NCI-H345 treated with DMSO at 0.1 percent for 48 hours (cell line): ENCODE measurements around the gene GLRX2.

Source experiments
- DNase-seq: peaks from one replicate; lab custom pipeline; 2025; ENCODE audit not compliant: unreplicated experiment; lab: John Stamatoyannopoulos, UW

Gene GLRX2

DNA sequence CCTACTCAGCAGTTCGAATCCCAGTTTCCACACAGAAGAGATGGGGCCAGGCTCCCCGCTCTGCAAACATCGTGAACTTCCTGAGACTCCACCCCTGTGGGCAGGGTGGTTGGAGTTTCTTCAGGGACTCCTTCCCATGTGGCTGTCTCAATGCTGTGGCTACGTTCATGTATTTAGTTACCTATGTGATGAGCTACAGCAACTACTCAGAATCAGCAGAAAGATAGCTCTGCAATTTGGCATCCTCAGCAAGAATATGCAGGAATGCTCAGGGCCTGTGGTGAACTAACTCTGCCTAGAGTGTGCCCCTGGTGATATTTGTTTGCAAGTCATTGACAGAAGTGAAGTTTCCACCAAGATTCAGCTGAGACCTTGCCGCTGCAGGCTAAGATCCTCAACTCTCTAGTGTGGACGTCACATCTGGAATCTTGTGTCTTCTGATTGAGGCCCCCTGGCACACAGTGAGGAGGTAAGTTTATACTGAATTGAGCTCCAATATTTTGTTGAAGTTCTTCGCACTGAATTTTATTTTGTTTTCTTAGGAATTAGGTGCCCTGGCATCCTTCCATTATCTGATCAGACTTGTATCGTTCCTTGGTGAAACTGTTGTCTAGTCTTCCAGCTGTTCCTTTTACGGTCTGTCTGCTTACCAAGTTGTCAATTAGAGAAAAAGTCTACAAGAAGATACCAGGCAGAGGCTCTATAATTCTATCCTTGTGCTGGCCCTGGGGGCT, 8.2 kb upstream of the GLRX2 start:
- DNase-seq, result no peak

DNA sequence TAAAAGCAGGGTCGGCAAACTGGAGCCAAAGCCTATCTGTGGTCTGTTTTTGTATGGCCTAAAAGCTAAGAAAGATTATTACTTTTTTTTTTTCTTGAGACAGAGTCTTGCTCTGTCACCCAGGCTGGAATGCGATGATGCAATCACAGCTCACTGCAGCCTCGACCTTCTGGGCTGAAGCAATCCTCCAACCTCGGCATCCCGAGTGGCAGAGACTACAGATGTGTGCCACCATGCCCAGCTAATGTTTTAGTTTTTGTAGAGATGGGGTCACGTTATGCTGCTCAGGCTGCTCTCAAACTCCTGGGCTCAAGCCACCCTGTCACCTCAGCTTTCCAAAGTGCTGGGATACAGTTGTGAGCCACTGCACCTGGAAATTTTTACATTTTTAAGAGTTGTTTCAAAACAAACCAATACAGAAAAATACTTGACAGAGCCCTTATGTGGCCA, 6.5 kb upstream of the GLRX2 start:
- no peak for DNase-seq

DNA sequence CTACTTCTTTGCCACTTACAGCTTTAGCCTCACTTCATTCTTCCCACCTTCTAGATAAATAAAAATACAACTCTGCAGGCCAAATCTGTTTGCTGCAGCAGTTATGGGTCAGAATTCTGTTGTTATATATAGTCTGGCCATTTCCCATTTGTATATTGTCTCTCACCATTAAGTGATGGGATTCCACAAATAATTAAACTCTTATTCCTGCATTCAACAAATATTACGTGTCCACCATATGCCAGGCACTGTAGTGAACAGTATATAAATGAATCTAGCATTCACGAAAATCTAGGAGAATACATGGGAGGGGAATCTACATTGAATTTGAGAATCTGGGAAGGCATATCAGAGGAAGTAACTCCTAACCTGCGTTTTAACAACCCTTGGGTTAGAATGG, 5.7 kb upstream of the GLRX2 start:
- no peak for DNase-seq

- no peak for DNase-seq
These were observed 5.0 kb upstream of the GLRX2 start for GRCh38 chr1:193110246-193110645.

- no peak for DNase-seq
These were observed 4.4 kb upstream of the GLRX2 start for GRCh38 chr1:193109619-193110018.

DNA sequence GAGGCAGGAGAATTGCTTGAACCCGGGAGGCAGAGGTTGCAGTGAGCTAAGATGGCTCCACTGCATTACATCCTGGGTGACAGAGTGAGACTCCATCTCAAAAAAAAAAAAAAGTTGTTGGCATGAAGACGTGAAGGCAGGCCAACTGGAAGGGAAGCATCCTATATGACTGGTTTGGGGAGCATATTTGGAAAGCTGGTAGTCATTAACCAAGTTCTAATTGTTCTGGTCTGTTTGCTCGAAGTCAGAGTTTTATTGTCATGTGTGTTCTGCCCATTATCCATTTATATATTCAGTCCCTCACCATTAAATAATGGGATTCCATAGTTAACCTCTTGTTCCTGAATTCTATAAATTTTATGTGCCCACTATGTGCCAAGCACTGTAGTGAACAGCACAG, 3.3 kb upstream of the GLRX2 start:
- no peak for DNase-seq

DNA sequence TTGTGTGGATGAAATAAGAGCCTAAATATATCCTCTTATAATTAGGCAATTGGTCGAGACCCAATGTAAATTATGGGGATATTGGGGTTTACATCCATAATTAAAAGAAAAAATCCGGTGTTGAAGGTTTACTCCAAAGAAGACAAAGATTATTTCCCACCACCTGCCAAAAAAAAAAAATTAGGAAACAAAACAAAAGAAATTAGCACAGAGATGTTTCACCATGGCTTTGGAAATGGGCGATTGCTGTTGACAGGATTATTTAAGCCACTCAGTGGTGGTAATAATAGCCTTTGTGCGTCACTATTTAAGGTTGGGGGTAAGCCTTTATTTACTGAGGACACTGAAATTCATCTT, 585 bp upstream of the GLRX2 start:
- no peak for DNase-seq

GRCh38 chr1:193104502-193104906, 710 bp downstream of the GLRX2 start:
- no peak for DNase-seq

DNA sequence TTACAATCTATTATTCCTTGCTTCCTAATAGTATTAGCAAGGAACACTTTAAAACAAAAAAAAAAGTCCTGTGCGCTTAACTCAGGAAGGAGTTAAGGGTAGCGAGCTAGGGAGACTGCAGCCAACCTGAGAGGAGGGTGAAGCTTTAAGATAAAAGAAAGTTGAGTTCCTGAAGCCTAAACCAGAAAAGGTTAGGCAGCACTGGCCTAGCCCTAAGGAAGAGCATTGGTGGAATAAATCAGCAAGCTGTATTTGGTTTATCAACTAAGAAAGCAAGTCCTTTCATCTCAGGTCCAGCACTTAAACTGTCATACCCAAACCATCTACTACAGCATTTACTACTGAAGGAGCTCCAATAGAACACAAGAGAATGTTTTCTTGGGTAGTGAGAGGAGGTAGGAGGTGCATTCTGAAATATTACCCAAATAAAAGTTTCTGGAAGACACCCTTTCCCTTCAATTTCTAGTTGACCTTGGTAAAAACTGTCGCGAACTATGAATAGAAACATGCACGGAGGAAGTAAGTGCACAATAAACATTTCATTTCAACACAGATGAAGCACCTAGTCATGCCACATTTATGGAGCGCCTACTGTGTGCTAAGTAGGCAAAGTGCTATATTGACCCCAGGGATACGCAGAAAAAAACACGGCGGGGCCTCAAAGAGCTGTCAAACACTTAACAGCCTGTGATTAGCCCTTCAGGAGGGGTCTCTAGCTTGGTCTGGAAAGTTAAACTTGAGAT, 1.3 kb downstream of the GLRX2 start:
- no peak for DNase-seq

DNA sequence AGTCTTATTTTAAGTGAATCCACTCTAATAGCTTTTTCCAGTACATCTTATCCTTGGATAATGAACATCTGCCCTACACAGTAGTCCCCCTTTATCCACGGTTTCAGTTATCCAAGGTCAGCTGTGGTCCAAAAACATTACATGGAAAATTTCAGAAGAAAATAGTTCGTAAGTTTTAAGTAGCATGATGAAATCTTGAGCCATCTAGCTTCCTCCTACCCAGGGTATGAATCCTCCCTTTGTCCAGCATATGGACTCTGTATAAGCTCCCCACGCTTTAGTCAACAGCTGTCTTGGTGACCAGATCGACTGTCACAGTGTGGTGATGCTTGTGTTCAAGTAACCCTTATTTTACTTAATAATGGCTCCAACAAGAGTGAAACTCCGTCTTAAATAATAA, 2.6 kb downstream of the GLRX2 start:
- DNase-seq, result no peak

DNA sequence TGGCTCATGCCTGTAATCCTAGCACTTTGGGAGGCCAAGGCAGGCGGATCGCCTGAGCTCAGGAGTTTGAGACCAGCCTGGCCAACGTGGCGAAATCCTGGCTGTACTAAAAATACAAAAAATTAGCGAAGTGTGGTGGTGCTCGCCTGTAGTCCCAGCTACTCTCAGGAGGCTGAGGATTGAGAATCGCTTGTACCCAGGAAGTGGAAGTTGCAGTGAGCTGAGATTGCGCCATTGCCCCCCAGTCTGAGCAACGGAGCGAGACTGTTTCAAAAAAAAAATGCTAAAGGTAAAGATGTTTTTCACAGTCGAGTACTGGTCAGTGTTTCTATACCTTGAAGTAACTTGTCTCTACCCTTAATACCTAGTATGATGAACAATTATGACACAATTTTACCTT, 11.1 kb downstream of the GLRX2 start:
- no peak for DNase-seq

DNA sequence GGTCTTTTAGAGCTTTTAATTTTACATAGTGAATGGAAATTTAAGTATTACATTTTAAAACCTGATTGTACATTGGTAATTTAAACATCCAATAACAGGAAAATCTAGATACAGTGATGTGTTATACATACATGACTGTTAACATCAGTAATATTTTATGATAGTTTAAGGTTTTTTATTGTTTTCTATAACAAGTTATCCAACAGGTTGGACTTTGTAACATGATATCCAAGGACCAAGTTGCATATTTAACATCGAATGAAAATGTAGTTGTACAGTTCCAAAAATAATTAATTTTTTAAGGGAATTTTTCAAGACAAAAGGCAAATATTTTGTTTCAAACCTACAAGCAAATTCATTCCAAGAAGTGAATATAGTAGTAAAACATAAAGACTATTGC, 14.3 kb downstream of the GLRX2 start:
- no peak for DNase-seq

GRCh38 chr1:193087893-193088292, 17.3 kb downstream of the GLRX2 start:
- DNase-seq, result no peak

GRCh38 chr1:193086342-193086741, 18.9 kb downstream of the GLRX2 start:
- no peak for DNase-seq

DNA sequence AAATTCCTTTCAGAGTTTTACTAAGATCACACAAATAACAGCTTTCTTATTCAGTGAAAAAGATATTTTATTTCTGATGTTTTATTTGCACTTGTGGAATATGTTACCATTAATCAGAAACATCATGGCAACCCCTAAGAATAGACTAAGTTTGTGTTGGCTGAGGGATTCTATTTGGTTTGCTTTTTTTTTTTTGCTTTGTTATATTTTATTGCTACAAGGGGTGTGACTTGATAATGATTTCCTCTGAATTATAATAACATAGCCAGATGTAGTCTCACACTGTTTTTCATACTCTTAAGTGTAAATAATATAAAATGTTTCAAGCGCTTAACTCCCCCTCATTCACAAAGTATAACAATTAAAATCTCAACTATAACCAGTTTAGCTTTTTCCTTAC, 20.0 kb downstream of the GLRX2 start:
- no peak for DNase-seq

DNA sequence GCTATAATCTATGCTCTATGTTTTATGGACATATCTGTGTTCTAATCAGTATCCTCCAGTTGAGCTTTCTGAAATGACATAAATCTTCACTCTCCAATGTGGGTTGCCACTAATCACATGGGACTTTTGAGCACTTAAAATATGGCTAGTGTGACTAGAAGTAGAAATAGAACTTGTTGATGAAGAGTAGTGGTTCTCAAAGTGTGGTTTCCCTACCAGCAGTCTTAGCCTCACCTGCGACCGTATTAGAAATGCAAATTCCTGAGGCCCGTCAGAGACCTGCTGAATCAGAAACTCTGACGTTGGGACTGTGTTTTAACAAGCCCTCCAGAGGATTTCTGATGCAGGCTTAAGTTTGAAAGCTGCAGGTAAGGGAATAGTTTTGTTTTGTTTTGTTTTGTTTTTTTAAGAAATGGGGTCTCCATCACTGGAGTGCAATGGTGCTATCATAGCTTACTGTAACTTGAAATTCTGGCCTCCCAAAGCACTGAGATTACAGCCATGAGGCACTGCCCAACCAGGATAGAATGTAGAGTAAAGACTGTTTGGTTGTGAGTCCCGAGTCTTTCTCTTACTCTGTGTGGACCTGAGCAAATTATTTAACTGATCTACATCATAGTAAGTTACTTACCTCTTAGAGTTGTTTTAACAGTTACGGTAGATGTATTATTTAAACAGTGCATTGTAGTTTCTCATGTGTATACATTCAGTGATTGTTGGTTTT, 21.7 kb downstream of the GLRX2 start:
- DNase-seq, result no peak

DNA sequence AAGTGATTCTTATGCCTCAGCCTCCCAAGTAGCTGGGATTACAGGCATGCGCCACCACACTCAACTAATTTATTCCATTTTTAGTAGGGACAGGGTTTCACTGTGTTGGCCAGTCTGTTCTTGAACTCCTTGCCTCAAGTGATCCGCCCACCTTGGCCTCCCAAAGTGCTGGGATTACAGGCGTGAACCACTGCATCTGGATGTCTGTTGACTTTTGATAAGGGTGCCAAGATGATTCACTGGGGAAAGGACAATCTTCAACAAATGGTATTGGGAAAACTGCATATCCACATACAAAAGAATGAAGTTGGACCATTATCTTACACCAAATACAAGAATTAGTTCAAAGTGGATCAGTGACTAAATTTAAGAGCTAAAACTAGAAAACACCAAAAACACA, 26.0 kb downstream of the GLRX2 start:
- DNase-seq, result no peak

DNA sequence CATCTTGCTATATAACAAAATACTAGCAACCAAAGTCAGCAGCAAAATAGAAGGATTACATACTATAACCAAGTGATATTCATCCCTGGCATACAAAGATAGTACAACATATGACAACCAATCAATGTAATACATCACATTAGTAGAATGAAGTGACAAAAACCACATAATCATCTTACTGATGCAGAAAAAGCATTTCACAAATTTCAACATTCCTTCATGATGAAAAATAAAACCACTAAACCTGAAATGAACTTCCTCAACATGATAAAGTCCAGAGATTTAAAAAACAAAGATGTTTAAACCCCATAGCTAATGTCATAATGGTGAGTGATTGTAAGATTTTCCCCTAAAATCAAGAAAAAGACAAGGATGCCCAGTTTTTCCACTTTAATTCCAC, 27.2 kb downstream of the GLRX2 start:
- no peak for DNase-seq

- no peak for DNase-seq
These were observed 34.3 kb downstream of the GLRX2 start for GRCh38 chr1:193070942-193071341.

GRCh38 chr1:193070386-193070753, 34.8 kb downstream of the GLRX2 start:
- DNase-seq, result no peak

DNA sequence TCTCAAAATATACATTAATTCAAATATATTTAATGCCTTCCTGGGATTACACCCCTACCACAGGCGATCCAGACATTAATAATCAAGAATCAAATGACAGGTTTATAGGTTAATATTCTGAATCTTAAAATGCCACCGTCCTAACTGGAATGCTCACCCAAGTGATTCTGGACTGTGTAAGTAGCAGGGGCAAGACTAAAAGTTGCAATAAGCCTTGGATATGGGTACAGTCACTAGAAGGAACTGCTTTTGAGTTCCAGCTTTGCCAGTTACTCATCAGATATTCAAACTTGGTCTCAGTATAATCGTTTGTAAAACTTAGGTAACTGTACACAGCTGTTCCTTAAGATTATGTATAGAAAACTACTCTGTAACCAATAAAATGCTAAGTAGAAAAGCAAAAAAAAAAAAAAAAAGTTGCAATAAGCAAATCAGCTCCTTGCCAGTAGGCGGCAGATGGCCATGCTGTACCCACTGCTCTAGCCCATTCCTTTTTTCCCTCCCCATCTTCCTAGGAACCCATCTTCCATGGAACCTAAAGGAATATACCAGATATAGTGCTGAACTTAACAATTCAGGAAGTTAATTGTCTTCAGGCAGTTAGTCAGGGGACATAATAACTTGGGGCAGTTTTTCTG, 35.3 kb downstream of the GLRX2 start:
- no peak for DNase-seq

DNA sequence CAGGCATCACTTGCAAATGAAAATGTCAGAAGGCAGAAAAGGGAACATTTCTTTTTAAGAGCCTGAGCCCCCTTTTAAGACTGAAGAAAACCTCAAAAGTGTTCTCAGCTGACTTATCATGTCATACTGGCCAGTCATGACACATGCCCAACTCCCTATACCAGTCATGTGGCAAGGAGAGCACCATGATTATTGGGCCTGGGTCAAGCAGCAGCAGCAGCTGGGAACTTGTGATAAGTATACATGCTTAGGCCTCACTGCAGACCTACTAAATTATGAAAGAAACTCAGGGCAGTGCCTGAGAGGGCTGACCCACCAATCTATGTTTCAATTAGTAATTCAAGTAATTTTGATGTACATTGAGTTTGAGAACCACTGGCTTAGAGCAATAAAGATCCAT, 37.2 kb downstream of the GLRX2 start:
- DNase-seq, result no peak
